Fibroblast of the aortic adventitia (primary cell): ENCODE results near the gene BBC3. TPM values are rescaled to one million over a fixed set of nuclear protein-coding genes. Genes with fewer than 3 reads are reported as not detected.

Experiments
- DNase-seq: peaks from one replicate; pipeline ENCODE4 v3.0.0-alpha.2; 2010; ENCODE audit warnings: low read depth
- H3K4me3 ChIP-seq: 2 replicates; pipeline ENCODE4 v1.5.1; 2011; ENCODE audit warnings: low read depth, mild to moderate bottlenecking, control low read depth, low read length, moderate library complexity
- total RNA-seq: library from RNA; depleted of rRNA; stranded (reverse); fragments of >200 nt; gene quantifications from 2 replicates; pipeline ENCODE4 v1.2.3, GENCODE V29; 2012; ENCODE audit warnings: low replicate concordance
- TF ChIP-seq, protein P1 (sequence below): IDR thresholded peaks from 2 replicates; pipeline ENCODE4 v1.5.1; 2011; ENCODE audit warnings: mild to moderate bottlenecking, low read length, control low read depth, inconsistent platforms; ENCODE audit not compliant: insufficient read depth

Gene BBC3
- total RNA-seq, 1 donor = 9.2 TPM

DNA sequence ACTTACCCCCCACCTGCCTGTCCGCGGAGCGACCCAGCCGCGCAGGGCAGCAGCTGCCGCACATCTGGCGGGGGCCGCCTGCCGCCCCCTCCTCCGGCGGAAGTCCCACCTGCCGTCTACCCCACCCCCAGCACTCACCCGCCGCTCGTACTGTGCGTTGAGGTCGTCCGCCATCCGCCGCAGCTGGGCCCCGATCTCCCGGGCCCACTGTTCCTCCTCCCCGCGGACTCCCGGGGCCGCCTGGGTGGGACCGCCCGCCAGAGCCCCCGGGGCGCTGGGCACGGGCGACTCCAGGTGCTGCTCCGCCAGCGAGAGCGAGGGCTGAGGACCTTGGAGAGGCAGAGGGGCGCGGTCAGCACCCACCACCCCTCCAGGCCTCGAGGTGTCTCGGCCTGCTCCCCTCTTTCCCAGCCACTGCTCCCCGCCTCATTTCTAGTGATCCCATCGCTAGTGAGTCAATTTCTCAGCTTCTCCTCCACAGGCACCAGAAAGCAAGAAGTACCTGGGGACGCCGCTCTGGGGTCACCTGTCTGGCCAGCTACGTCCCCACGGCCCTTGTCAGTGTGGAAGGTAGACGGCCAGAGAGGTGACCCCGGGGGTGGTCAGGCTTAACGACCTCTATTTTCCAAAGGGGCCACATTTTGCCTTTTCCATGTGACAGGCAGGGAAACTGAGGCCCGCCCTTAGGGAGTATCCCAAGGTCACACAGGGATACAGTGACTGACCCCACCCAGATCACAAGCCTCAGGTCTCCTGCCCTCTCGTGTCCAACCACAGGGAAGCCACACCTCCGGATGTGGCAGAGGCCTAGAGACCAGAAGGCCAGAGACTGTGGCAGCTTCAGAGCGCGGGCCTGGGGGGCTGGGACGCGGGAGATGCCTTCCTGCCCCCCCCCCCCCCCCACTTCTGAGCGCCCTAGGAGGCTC lies 4.3 kb downstream of the BBC3 start:
- TF ChIP-seq, protein P1, sequence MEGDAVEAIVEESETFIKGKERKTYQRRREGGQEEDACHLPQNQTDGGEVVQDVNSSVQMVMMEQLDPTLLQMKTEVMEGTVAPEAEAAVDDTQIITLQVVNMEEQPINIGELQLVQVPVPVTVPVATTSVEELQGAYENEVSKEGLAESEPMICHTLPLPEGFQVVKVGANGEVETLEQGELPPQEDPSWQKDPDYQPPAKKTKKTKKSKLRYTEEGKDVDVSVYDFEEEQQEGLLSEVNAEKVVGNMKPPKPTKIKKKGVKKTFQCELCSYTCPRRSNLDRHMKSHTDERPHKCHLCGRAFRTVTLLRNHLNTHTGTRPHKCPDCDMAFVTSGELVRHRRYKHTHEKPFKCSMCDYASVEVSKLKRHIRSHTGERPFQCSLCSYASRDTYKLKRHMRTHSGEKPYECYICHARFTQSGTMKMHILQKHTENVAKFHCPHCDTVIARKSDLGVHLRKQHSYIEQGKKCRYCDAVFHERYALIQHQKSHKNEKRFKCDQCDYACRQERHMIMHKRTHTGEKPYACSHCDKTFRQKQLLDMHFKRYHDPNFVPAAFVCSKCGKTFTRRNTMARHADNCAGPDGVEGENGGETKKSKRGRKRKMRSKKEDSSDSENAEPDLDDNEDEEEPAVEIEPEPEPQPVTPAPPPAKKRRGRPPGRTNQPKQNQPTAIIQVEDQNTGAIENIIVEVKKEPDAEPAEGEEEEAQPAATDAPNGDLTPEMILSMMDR = no peak
- peak; percentile 76 for DNase-seq
- peak overlapping the region; percentile 100 for H3K4me3 ChIP-seq

DNA sequence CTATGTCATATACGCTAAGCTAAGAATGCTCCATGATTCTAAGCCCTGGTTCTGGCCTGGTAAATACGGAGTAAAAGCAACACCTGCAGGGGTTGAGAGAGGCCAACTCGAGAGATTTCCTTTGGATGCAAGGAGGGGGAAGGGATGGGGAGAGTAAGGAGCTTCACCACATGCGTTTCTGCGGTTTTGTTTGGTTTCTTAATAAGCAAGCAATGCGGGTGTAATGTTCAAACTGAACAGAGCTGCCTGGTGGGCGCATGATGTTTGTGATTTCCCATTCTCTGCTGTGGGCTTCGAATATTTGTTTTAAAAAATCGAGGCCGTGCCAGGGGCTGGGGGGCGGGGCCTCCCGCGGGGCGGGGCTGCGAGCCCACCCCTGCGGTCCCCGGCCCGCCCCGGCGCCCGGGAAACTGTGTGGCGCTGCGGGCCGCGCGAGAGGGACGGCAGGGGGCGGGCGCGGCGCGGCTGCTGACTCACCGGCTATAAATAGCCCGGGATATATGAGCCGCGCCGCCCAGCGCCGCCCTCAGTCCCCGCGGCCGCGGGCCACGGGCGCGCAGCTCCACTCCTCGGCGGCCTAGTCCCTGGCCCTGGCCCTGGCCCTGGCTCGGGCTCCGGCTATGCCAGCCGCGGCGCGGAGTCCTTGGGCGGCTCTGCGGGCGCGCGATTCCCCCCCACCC lies 5.1 kb downstream of the BBC3 start:
- TF ChIP-seq, protein P1 = peak; percentile 14
- peak overlapping the region; percentile 100 for H3K4me3 ChIP-seq
- DNase-seq = peak; percentile 85

DNA sequence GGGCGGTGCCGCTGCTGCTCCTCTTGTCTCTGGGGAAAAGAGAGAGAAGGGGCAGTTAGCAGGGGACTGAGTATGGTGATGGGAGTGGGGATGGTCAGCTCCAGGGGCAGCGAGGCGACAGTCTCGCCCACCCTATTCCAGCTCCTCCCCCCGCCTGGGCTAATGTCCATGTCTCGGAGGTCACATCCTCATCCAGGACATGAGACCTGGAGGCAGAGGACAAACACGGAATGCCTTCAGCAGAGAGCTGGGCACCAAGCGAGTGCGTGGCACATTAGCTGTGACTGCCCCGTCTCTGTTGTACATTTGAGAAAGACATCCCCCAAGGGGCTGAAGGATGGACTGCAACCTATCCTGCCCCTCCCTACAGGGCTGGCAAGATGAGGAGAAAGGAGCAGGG lies 9.1 kb downstream of the BBC3 start:
- TF ChIP-seq, protein P1 = no peak
- no peak overlapping the region for H3K4me3 ChIP-seq
- DNase-seq = no peak

DNA sequence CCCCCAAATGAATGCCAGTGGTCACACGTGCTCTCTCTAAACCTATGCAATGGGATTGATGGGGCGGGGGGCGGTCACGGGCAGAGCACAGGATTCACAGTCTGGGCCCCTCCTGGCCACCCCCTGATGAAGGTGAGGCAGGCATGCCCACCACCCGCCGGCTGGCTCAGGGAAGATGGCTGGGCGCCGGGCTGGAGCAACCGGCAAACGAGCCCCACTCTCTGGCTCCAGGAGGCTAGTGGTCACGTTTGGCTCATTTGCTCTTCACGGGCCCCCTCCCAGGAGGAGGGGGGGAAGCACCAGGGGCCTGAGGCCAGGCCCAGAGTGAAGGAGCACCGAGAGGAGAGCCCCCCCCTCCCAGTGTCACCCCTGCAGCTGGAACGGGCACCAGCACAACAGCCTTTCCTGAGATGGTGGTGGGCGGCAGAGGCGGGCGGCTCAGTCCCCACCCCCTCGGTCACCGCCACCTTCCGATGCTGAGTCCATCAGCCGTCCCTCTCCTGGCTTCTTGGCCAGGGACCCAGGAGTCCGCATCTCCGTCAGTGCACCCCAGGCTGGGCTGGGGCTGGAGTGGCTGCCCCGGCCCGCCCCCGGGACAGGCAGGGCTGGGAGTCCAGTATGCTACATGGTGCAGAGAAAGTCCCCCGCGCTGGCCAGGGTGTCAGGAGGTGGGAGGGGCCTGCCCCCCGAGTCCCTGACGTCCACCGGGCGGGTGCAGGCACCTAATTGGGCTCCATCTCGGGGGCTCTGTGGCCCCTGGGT lies 9.7 kb downstream of the BBC3 start:
- H3K4me3 ChIP-seq = no peak overlapping the region
- DNase-seq = no peak
- TF ChIP-seq, protein P1 = no peak

DNA sequence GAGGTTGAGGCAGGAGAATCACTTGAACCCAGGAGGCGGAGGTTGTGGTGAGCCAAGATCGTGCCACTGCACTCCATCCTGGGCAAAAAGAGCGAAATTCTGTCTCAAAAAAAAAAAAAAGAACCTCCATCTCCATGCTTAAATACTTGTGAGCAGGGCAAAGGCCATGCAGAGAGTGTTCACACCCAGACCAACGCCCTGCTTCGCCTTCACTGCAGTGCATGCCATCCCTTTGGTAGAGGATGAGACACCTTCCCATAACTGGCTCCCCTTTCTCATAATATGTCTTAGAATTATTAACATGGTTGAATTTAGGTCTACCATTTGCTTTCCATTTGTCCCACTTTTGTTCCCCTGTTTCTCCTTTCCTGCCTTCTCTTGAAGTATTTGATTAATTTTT lies 15.4 kb downstream of the BBC3 start:
- DNase-seq = no peak
- TF ChIP-seq, protein P1 = no peak
- H3K4me3 ChIP-seq = no peak overlapping the region

DNA sequence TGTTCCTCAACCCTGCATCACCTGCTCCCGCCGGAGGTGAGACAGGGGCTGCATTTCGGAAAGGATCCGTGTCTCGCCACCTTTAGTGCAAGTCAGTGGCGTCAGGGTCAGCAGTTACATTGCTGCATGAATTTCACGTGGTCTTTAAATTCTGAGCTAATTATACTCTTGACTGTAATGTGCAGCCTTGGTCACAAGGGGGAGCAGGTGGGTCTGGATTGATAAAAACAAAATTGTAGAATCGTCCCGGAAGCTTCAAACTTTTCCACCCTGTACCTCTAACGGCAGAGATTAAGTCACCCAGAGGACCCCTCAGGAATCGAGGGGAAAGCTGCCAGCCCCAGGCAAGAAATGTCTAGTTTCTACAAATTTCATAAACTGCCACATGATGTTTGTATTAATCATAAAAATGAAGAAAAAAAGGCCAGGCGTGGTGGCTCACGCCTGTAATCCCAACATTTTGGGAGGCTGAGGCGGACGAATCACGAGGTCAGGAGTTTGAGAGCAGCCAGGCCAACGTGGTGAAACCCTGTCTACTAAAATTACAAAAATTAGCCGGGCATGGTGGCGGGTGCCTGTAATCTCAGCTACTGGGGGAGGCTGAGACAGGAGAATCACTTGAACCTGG lies 20.2 kb downstream of the BBC3 start:
- no peak overlapping the region for H3K4me3 ChIP-seq
- DNase-seq = peak; percentile 91
- TF ChIP-seq, protein P1 = peak; percentile 76
